SK-N-SH treated with all-trans-retinoic acid at 6 μM for 48 hours (cell line): Measurements from ENCODE around the gene TAF3.

ENCODE experiments used
- ARNTL ChIP-seq: fragments of 450-650 bp; formaldehyde crosslinking; IDR thresholded peaks from 2 replicates; pipeline ENCODE4 v1.5.0; 2020; ENCODE audit warnings: low read depth, mild to moderate bottlenecking, moderate library complexity, borderline replicate concordance
- BACH2 ChIP-seq: fragments of 250-450 bp; sonication (Bioruptor Pico); IDR thresholded peaks from 2 replicates; pipeline ENCODE4 v1.9.0; 2021; ENCODE audit warnings: mild to moderate bottlenecking, borderline replicate concordance
- ESRRG ChIP-seq: fragments of 250-450 bp; sonication (Bioruptor Pico); IDR thresholded peaks from 2 replicates; pipeline ENCODE4 v1.6.1; 2021; ENCODE audit warnings: mild to moderate bottlenecking
- OSR1 ChIP-seq: fragments of 250-450 bp; sonication (Bioruptor Pico); IDR thresholded peaks from 2 replicates; pipeline ENCODE4 v1.8.0; 2022; ENCODE audit warnings: moderate library complexity, mild to moderate bottlenecking, inconsistent platforms
- PATZ1 ChIP-seq: fragments of 250-450 bp; sonication (Bioruptor Pico); IDR thresholded peaks from 2 replicates; pipeline ENCODE4 v1.8.0; 2020; ENCODE audit warnings: mild to moderate bottlenecking, moderate library complexity, borderline replicate concordance
- RARB ChIP-seq: fragments of 250-450 bp; sonication (Bioruptor Pico); IDR thresholded peaks from 2 replicates; pipeline ENCODE4 v1.8.0; 2021; ENCODE audit warnings: mild to moderate bottlenecking, moderate library complexity
- SNAI2 ChIP-seq: fragments of 250-450 bp; sonication (Bioruptor Pico); IDR thresholded peaks from 2 replicates; pipeline ENCODE4 v1.5.0; 2020; ENCODE audit warnings: mild to moderate bottlenecking, moderate library complexity
- TSHZ2 ChIP-seq: fragments of 250-450 bp; sonication (Bioruptor Pico); IDR thresholded peaks from 2 replicates; pipeline ENCODE4 v1.5.0; 2020; ENCODE audit warnings: mild to moderate bottlenecking, moderate library complexity
- ZC3H10 ChIP-seq: fragments of 250-450 bp; sonication (Bioruptor Pico); IDR thresholded peaks from 2 replicates; pipeline ENCODE4 v1.5.1; 2021; ENCODE audit warnings: mild to moderate bottlenecking, moderate library complexity
- ZFP3 ChIP-seq: fragments of 250-450 bp; sonication (Bioruptor Pico); IDR thresholded peaks from 2 replicates; pipeline ENCODE4 v1.5.0; 2020; ENCODE audit warnings: mild to moderate bottlenecking, moderate library complexity
- ZFP30 ChIP-seq: fragments of 450-650 bp; formaldehyde crosslinking; IDR thresholded peaks from 2 replicates; pipeline ENCODE4 v1.5.0; 2022; ENCODE audit warnings: mild to moderate bottlenecking, moderate library complexity
- ZNF70 ChIP-seq: fragments of 450-650 bp; formaldehyde crosslinking; IDR thresholded peaks from 2 replicates; pipeline ENCODE4 v1.5.0; 2020; ENCODE audit warnings: mild to moderate bottlenecking, moderate library complexity

- no peak for TF ChIP-seq ZNF70 (CRISPR knock-in tag)
- no peak for TF ChIP-seq OSR1 (CRISPR knock-in tag)
- no peak for TF ChIP-seq ZC3H10
- TF ChIP-seq ZFP3 (CRISPR knock-in tag): no peak
- TF ChIP-seq TSHZ2 (CRISPR knock-in tag): no peak
- TF ChIP-seq SNAI2 (CRISPR knock-in tag): no peak
- no peak for TF ChIP-seq ESRRG (CRISPR knock-in tag)
- TF ChIP-seq PATZ1 (CRISPR knock-in tag): no peak
- TF ChIP-seq RARB (CRISPR knock-in tag): no peak
- no peak for TF ChIP-seq BACH2 (CRISPR knock-in tag)
- no peak for TF ChIP-seq ARNTL (CRISPR knock-in tag)
- no peak for TF ChIP-seq ZFP30 (CRISPR knock-in tag)
Measured at GRCh38 chr10:7952266-7952665, 134.0 kb downstream of the TAF3 start.
